Measurements from ENCODE around the gene ANKS4B.

- no peak for TF ChIP-seq TAF1 (IDR thresholded peaks at IDR 0.05; ENCODE audit: low read depth, low read length)
- no peak for TF ChIP-seq POLR2A (IDR thresholded peaks at IDR 0.05; ENCODE audit: low read depth, low read length)
- TF ChIP-seq POLR2AphosphoS5 (IDR thresholded peaks at IDR 0.05; ENCODE audit: low read depth, low read length), result no peak
- no peak for TF ChIP-seq PAX5 (IDR thresholded peaks at IDR 0.05; ENCODE audit: insufficient read depth, low read length, severe bottlenecking)
- no peak for TF ChIP-seq SPI1 (IDR thresholded peaks at IDR 0.05; ENCODE audit: low read depth, low read length)
- no peak for TF ChIP-seq POU2F2 (IDR thresholded peaks at IDR 0.05; ENCODE audit: low read depth, low read length)
These were observed 23.1 kb downstream of the ANKS4B start for GRCh38 chr16:21256636-21257035.

Data from GM12891 (cell line).